GM19238 (cell line): ENCODE data around the gene ENHO.
"Not testable (repeated sequence)": the region's sequence is repeated elsewhere in the genome, so short reads cannot be mapped to it uniquely, and the experiment has no call there.

Source experiments
- DNase-seq: peaks from one replicate; pipeline ENCODE4 v3.0.0; 2011; ENCODE audit warnings: low spot score; ENCODE audit not compliant: insufficient read length

The ENHO gene

GRCh38 chr9:34532041-34532440 lies 9.3 kb upstream of the ENHO start:
- DNase-seq: not testable (repeated sequence)

DNA sequence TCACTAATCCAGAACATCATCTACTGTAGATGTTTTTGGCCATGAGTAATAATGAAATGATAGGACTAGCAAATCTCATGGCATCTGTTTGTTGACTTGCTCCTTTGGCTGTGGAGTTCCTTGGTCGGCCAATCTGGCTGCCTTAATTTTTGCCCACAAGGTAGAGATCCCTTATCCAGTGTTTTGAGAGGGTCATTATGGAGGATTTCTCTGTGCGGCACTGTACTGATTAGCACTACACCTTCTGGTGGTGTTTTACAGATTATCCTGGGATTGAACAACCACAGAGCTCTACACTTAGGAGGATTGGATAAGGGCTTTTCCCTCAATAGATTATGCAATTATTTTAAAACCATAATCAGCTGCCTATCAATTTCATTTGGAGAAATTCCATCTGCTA lies 3.2 kb upstream of the ENHO start:
- no peak for DNase-seq

DNA sequence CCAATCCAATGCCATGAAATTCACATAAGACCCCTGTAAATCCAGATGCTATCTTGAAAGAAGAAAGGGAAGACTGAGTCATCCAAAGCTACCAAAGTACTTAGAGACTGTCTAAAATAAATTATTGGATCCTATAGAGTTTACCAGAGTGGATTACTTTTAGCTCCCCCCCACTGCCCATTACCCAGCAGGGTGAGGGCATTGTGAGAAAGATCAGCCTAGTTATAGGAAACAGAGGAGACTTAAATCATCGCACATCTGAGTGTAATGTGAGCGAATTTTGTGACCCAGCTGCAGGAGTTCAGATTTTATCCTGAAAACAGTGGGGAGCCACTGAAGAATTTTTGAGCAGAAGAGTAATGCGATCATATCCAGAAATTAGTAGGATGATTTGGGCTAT lies 1.6 kb upstream of the ENHO start:
- no peak for DNase-seq

GRCh38 chr9:34522091-34522887 lies 501 bp downstream of the ENHO start:
- DNase-seq: no peak

- no peak for DNase-seq
Observed at GRCh38 chr9:34521406-34522045, 1.3 kb downstream of the ENHO start.

DNA sequence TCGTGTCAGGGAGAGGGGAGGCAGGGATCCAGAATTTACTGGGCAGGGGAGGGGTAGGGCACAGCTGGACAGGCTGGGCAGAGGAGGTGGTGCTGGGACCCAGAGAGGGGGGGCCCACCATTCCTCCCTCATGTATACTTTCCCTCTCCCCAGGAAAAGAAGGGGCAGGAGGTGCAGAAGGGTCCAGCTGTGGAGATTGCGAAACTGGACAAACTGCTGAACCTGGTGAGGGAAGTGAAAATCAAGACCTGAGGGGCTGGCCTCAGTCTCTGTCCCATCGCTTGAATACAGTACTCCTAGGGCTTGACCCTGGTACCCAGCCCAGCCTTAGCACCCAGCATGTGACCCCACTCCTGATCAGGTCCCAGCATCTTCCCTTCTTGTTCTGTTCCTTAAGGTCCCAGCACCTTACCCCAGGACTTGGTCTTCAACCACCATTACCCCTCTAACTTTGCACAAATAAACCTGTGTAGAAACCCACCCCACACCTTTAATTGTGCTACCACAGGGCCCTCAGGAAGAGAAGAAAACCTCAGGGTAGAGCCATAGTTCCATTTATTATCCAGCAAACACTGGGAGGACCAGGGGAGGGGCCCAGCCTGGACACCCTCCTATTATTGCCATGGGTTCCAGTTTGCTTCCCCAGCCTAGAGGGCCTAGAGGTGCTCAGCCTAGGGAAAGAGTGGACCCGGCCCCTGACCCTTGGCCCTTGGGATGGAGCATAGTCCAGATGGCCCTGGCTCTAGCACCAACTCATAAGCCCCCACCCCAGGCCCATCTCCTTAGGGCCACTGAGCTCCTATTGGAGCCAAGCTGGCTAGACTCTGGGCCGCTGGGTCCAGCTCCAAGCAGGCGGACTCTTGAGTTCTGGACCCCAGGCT lies 2.0 kb downstream of the ENHO start:
- no peak for DNase-seq

DNA sequence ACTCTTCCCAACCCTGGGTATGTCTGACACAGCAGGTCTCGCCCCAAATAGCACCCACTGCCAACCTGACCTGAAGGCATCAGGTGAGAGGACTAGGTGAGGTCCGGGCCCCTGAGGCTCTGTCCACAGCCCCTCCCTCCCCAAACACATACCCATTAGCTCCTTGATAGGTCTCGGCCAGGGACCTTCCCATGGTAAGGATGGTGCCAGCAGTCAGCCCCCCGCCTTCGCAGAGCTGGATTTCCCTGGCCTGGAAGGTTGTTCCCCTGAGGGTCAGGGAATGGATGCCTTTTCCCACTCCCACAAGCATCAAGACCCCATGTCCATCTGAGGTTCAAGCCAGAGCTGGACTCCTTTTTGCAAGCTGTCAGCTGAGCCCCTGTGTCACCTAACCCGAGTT lies 2.7 kb downstream of the ENHO start:
- no peak for DNase-seq

GRCh38 chr9:34519321-34520020 lies 3.3 kb downstream of the ENHO start:
- DNase-seq: no peak

GRCh38 chr9:34518896-34519295 lies 3.9 kb downstream of the ENHO start:
- no peak for DNase-seq

DNA sequence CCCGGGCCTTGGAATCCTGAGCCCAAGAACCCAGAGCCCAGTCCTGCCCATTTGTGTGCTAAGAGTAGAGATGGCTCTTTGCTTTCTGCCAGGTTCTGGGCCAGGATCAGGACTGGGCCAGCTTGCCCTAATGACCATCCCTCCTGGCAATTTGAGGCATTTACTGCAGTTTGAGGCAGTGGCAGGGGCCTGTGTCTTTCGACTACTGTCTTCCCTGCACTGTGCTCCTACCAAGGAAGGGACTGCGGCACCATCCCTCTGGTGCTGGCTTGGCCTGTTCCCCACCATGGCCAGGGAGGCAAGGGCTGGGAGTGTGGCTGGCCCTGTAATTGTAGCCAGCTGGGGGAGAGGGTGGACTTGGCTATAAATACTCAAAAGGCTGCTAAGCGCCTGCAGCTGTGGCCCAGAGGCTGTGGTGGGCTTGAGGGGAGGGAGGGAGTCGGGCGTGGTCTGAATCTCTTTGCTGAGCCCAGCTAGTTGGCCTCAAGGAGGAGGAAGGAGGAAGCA lies 4.6 kb downstream of the ENHO start:
- DNase-seq: no peak

DNA sequence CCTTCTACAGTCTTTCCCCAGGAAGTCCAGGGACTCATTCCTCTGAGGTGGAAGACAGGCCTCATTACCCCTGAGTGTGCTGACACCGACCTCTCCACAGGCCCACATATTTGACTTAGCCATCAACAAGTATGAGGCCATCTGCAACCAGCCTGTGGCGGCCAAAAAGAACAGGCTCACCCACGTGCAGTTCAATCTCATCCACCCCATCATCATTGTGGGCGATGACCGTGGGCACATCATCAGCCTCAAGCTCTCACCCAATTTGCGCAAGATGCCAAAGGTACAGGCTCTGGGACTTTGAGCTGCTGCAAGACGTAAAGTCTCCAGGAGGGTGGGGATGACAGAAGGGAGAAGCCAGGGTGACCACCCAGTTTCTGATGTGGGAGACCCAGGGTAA lies 5.6 kb downstream of the ENHO start:
- DNase-seq: no peak

DNA sequence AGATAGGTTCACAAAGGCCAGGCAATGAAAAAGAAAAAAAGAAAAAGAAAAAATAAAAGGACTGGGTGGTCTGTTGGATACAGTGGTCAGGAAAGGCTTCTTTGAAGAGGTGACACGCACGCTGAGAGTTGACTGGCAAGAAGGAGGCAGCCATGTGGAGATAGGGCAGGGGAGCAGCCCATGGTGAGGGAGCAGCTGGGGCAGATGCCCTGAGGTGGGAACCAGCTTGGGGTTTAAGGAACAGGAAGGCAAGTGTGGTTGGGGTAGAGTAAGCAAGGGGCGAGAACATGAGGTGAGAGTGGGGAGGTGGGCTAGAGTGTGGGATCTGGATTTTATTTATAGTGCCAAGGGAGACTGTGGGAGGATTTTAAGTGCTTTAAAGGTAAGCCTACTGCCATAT lies 6.8 kb downstream of the ENHO start:
- DNase-seq: no peak

DNA sequence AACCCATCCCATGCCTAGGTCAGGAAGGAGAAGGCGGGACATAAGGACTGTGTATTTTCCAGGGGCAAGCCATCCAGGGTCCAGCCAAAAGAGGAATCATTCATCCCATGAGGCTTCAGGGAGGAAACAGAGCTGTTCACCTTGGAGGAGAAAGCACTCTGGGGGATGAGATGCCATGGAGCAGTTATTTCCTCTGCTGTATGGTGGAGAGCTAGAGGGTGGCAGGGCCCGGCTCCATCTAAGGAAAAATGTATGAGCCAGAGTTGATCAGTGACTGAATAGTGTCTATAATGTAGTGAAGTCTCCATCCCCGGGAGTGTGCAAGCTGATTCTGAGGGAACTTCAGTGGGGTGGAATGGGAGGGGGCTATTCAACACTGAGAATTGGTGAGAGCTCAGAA lies 8.0 kb downstream of the ENHO start:
- DNase-seq: no peak

DNA sequence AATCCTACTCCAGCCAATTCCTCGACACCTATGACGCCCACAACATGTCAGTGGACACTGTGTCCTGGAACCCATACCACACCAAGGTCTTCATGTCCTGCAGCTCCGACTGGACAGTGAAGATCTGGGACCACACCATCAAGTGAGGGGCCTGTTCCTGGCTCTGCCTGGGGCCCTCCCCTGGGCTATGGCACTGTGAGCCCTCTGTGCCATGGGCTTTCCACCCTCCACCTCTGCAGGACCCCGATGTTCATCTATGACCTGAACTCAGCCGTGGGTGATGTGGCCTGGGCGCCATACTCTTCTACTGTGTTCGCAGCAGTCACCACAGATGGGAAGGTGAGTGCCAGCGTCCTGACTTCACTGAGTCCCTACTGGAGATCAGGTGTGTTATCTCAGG lies 8.4 kb downstream of the ENHO start:
- no peak for DNase-seq

DNA sequence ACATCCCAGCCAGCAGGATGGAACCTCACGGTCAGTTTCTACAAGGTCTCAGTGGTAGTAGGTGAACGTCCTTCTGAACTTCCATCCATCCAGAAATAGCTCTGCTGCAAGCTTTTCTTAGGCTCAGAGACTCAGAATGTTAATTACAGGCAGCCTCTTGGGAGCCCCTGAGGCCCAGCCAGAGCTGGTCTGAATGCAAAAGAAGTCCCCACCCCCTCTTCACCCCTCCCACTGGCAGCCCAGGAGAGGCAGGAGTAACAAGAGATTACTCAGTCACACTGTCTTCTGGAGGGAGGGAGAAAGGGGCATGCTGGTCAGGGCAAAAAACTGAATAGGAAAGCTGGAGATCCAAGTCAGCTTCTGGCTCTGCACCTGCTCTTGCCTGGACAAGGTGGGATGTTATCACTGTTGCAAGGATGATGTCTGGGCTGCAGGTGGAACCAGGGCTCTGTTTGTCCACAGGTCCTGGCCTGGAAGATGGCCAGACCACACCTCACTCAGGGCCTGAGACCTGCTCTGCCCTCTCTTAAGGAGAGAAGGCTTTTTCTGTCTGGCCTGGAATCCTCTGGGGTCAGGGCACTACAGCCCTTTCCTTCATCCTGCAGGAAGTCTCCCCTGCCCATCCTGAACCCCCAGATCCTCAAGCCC lies 9.1 kb downstream of the ENHO start:
- DNase-seq: no peak

DNA sequence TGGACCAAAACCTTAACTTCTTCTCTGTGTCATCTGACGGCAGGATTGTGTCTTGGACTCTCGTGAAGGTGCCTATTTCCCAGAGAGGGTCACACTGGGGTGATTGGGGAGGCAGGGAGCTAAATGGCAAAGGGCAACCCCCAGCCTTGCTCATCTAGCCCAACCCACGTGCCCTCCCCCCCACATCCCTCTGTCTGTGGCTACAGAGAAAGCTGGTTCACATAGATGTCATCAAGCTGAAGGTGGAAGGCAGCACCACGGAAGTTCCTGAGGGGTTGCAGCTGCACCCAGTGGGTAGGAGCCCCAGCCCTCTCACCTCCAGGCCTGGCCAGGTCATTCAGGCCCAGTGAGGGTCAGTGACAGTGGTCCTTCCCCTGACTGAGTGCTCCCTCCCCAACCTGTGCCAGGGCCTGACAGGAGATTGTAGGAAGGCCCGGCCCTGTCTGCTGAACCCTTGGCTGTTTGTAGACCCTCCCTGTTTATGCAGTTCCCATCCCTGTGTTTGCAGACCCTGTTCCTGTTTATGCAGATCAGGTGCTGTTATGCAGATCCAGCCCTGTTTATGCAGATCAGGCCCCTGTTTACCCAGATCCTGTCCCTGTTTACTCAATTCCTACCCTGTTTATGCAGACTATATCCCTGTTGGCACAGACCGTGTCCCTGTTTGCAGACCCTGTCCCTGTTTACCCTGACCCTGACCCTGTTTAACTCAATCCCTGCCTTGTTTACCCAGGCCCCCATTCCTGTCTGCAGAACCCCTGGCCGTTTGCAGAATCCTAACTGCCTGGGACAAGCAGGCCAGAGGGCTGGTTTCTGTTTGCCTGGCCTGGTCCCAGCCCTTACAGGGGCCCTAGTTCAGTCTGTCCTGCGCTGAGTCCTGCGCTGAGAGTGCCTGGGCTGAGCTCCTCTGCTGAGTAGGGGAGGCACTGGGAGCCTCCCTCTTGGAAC lies 10.4 kb downstream of the ENHO start:
- no peak for DNase-seq

DNA sequence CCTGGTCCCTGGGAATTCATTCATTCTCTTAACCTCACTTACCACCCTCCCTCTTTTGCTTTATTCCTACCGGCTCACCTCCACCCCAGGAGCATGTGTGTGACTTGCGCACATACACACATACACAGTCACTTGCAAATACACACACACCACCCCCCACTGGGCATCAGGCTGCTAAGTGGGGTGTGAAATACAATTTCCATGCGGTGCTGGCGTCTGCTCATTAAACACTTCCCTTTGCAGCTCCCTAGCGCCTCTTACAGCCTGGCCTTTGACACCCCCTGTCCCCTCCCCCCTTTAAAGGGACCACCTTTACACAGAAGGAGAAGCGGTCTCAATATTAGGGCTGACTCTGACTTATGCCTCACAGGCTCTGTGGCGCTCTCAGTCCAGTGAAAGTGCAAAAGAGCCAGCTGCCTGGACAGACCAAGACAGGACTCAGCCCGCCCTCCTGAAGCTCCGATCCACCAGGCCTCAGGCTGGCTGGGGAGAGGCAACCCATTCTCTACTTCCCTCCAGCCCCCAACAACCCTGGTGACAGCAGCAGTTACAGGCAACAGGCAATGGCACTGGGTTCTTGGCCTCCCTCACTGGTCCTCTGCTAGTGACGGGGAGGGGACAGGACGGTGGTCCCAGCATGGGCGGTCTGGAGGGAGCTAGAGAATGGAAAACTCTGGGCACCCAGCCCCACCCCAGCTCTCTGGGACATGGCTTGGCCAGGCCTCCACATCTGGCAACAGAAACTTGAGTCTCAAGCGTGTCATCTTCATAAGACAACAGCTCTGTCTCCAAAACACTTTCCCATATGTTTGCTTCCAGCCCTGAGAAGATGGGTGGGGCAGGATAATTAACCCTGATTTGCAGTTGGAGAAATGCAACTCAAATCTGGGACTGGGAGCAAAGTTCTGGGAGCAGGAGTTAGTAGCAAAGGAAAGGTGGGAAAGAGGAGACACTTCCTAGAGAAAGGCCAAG lies 12.0 kb downstream of the ENHO start:
- no peak for DNase-seq

DNA sequence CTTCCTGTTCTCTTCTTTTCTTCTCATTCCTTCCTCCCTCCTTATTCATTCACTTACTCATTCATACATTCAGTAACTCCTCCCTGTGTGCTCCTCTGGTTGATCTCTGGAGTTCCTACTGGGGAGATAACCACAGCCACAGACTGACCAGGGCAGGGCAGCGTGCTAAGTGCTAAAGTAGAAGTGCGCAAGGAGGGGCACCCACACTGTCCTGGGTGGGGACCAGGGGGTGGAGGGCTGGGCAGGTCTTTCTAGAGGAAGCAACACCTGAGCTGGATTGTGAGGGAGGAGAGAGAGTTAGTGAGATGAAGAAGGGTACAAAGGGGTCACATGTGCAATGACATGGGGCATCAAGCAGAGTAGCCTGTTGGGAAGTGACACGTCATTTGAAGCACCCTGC lies 13.8 kb downstream of the ENHO start:
- DNase-seq: no peak

DNA sequence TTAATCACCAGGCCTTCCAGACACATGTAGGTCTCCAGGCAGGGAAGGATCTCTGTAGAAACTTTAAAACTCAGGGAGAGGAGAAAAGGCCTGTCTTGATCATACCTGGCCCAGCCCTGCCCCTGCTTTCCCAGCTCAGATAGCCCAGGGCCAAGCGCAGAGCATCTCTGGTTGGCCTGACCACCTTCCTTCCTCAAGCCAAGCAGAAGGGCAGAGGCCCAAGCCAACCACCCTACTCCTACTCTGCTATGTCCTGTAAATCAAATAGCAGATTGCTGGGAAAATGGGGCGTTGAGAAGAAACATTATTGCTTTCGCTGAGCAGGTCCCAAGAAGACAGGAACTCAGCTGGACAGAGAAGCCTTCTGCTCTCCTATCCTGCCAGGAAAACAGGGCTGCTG lies 14.3 kb downstream of the ENHO start:
- DNase-seq: no peak
